ENCODE measurements around the gene CXorf51B.
"Not testable (repeated sequence)": the region's sequence is repeated elsewhere in the genome, so short reads cannot be mapped to it uniquely, and the experiment has no call there.

CXorf51B gene

DNA sequence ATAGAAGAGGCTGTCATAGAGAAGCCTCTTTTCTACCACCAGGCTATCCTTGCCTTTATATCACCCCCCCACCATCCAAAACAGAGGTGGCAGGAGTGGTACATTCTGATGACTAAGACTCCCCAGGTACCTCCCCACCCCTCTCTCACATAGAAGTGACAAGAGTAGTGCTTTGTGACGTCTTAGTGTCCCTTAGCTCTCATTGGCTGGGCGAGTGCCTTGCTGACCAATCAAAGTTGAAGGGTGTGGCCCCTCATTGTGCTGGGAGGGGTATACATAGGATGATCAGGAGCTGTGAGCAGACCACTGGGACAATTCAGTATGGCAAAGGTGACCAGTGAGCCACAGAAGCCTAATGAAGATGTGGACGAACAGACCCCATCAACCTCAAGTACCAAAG, at the start of gene CXorf51B:
CXorf51B (plus strand) TSS at position 301 of the 400 bp plus-strand sequence; CDS start at position 322, 21 bp downstream.
- not testable (repeated sequence) for DNase-seq

DNA sequence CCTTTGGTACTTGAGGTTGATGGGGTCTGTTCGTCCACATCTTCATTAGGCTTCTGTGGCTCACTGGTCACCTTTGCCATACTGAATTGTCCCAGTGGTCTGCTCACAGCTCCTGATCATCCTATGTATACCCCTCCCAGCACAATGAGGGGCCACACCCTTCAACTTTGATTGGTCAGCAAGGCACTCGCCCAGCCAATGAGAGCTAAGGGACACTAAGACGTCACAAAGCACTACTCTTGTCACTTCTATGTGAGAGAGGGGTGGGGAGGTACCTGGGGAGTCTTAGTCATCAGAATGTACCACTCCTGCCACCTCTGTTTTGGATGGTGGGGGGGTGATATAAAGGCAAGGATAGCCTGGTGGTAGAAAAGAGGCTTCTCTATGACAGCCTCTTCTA, 5.1 kb downstream of the CXorf51B start, which contains the start of gene CXorf51A:
CXorf51A (minus strand) TSS at position 101 of the 400 bp plus-strand sequence; CDS start at position 80, 21 bp downstream.
- not testable (repeated sequence) for DNase-seq

DNA sequence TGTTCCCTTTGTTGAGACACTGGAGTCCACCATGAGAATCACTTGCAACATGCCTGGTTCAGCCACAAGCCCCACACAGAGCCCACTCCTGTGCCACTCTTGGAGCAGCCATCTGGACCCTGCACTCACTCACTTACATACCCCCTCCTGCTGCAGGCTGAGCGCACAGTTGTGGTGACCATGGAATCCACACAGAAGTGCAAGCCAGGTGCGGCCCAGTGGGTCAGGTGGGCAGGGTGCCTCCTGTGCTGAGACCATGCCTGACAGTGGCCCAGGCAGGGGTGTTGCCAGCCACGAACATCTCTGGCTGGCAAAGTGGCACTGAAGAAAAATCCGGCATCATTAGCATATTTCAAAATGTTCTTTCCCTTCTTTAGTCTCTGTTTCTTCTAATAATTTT, 22.4 kb downstream of the CXorf51B start:
- no peak for DNase-seq

DNA sequence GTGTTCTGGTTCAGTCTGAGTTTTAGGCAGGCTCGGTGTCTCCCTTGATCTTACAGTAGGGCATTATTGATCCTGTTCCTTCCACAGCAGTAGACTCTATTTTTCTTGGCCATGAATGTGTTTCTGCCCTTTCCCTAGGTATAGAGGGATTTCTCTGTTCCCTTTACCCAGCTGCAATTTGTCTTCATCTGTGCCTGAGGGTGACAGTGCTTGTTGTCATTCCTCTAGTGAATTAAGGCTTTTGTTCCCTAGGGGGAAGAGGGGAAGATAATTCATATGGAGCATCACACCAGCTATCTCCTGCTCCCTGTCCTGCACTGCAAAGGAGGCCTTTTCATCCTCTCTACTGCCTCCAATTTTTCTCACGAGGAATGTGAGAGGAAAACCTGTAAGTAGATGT, 44.7 kb downstream of the CXorf51B start:
- DNase-seq, result no peak

Data from NCI-H1417 treated with DMSO at 0.1 percent for 48 hours (cell line).